HepG2 (cell line): Measurements from ENCODE around the gene BCL2L11. TPM values are rescaled to one million over a fixed set of nuclear protein-coding genes. Genes with fewer than 3 reads are reported as not detected.

Source experiments
- ATAC-seq: fragments of 200-7000 bp; cut with Tn5 transposase; 3 replicates; pipeline ENCODE4 v1.9.1; 2020; ENCODE audit warnings: mild to moderate bottlenecking, moderate library complexity
- BruUV-seq: library from RNA; stranded (reverse); fragments of 400-500 nt; replicated peaks from 2 replicates; lab custom pipeline; 2021; lab: Mats Ljungman, UMichigan
- CTCF ChIA-PET: fragments of 300-600 bp; formaldehyde crosslinking; extraction: SDS; loops from one replicate; lab custom pipeline; 2021; ENCODE audit warnings: low total read pairs, inconsistent platforms, low intra/inter-chr PET ratio; lab: Yijun Ruan, JAX
- POLR2A ChIA-PET: fragments of 350-600 bp; sonication (Branson Sonifier 250); formaldehyde crosslinking; loops from one replicate; lab custom pipeline; 2020; ENCODE audit warnings: antibody characterized with exemption, inconsistent platforms; lab: Yijun Ruan, JAX
- DNase-seq: peaks from one replicate; pipeline ENCODE4 v3.0.0-alpha.2; 2015; ENCODE audit warnings: low spot score
- FAIRE-seq: peaks from 3 replicates; lab custom pipeline; 2011; peaks lifted over from hg19 to GRCh38; lab: Jason Lieb, UNC
- H2AFZ ChIP-seq: one replicate; pipeline ENCODE4 v1.6.1; 2011; ENCODE audit warnings: low read length, inconsistent platforms
- H3K27ac ChIP-seq: fragments of 300-600 bp; 3 replicates; pipeline ENCODE4 v1.8.0; 2011; ENCODE audit warnings: mixed run types, mild to moderate bottlenecking, mixed read lengths, low read length, inconsistent platforms; ENCODE audit not compliant: insufficient read depth; ENCODE audit errors: extremely low read length
- H3K27me3 ChIP-seq, 2 experiments: fragments of 200-600 bp in 1 of 2; 2 replicates in 1 of 2; 3 replicates in 1 of 2; pipeline versions ENCODE4 v1.6.0 to v1.8.0; 2011; ENCODE audit warnings: low read length in 2 of 2, mild to moderate bottlenecking in 2 of 2, moderate library complexity in 2 of 2, inconsistent platforms in 1 of 2; ENCODE audit not compliant: insufficient read depth in 2 of 2, control insufficient read depth in 1 of 2
- H3K36me3 ChIP-seq, 2 experiments: fragments of 200-600 bp in 1 of 2; replicated peaks in 1 of 2; 2 replicates in 1 of 2; 3 replicates in 1 of 2; pipeline versions ENCODE4 v1.5.1 to v1.8.0; 2011; ENCODE audit warnings: low read length in 2 of 2, inconsistent platforms in 1 of 2; ENCODE audit not compliant: insufficient read depth in 2 of 2, control insufficient read depth in 1 of 2
- H3K4me1 ChIP-seq: 2 replicates; pipeline ENCODE4 v1.5.1; 2012; ENCODE audit warnings: low read length, inconsistent platforms; ENCODE audit not compliant: insufficient read depth
- H3K4me2 ChIP-seq: 2 replicates; pipeline ENCODE4 v1.6.0; 2011; ENCODE audit warnings: low read depth, low read length, inconsistent platforms
- H3K4me3 ChIP-seq, 3 experiments: fragments of 200-600 bp in 1 of 3; sonication (generic), shearing (Covaris generic) in 1 of 3; replicated peaks in 1 of 3; 2 replicates each; pipeline ENCODE4 v1.5.1; 2011 to 2016; ENCODE audit warnings: low read length in 3 of 3, inconsistent platforms in 2 of 3, low read depth in 2 of 3, mild to moderate bottlenecking in 2 of 3, control low read depth in 1 of 3, mixed read lengths in 1 of 3; ENCODE audit not compliant: insufficient read depth in 1 of 3
- H3K79me2 ChIP-seq: one replicate; pipeline ENCODE4 v1.6.1; 2011; ENCODE audit warnings: low read length, inconsistent platforms; ENCODE audit not compliant: insufficient read depth
- H3K9ac ChIP-seq: 2 replicates; pipeline ENCODE4 v1.6.0; 2011; ENCODE audit warnings: mild to moderate bottlenecking, low read depth, low read length, inconsistent platforms; ENCODE audit not compliant: insufficient read depth
- H3K9me3 ChIP-seq: 2 replicates; pipeline ENCODE4 v1.5.1; 2012; ENCODE audit warnings: mild to moderate bottlenecking, low read length
- H4K20me1 ChIP-seq: 2 replicates; pipeline ENCODE4 v1.6.0; 2011; ENCODE audit warnings: inconsistent platforms, mild to moderate bottlenecking, low read length, moderate library complexity; ENCODE audit not compliant: insufficient read depth
- AKNA ChIP-seq: sonication (generic); formaldehyde crosslinking; IDR thresholded peaks from 2 replicates; pipeline ENCODE4 v1.4.0; 2020; ENCODE audit warnings: missing genetic modification reagents, borderline replicate concordance
- ATF1 ChIP-seq: IDR thresholded peaks from 2 replicates; pipeline ENCODE4 v1.6.1; 2016; ENCODE audit warnings: mild to moderate bottlenecking, control low read depth
- DBP ChIP-seq: sonication (generic); formaldehyde crosslinking; IDR thresholded peaks from 2 replicates; pipeline ENCODE4 v1.4.0; 2020; ENCODE audit warnings: missing genetic modification reagents; ENCODE audit errors: not compliant biosample characterization
- MXI1 ChIP-seq: IDR thresholded peaks from 3 replicates; pipeline ENCODE4 v1.6.1; 2012; ENCODE audit warnings: low read depth, low read length, inconsistent platforms, borderline replicate concordance
- NR3C1 ChIP-seq: sonication (generic); formaldehyde crosslinking; IDR thresholded peaks from 2 replicates; pipeline ENCODE4 v1.4.0; 2020; ENCODE audit warnings: missing genetic modification reagents
- SALL1 ChIP-seq: sonication (generic); formaldehyde crosslinking; IDR thresholded peaks from 2 replicates; pipeline ENCODE4 v1.8.0; 2022; ENCODE audit warnings: mild to moderate bottlenecking, missing genetic modification reagents
- YY1 ChIP-seq: IDR thresholded peaks from 2 replicates; pipeline ENCODE4 v1.6.1; 2011; ENCODE audit warnings: low read length, low read depth, moderate library complexity, mild to moderate bottlenecking; ENCODE audit not compliant: insufficient read depth, insufficient replicate concordance
- ZFAT ChIP-seq: sonication (generic); formaldehyde crosslinking; conservative IDR thresholded peaks from 2 replicates; pipeline ENCODE4 v1.8.1; 2023; ENCODE audit warnings: missing genetic modification reagents, inconsistent platforms
- ZNF235 ChIP-seq: sonication (generic); formaldehyde crosslinking; IDR thresholded peaks from 2 replicates; pipeline ENCODE4 v1.8.1; 2023; ENCODE audit warnings: mild to moderate bottlenecking, missing genetic modification reagents, borderline replicate concordance
- ZNF333 ChIP-seq: sonication (generic); formaldehyde crosslinking; IDR thresholded peaks from 2 replicates; pipeline ENCODE4 v1.4.0; 2020; ENCODE audit warnings: mild to moderate bottlenecking, missing genetic modification reagents, borderline replicate concordance
- ZSCAN21 ChIP-seq: sonication (generic); formaldehyde crosslinking; IDR thresholded peaks from 2 replicates; pipeline ENCODE4 v1.8.0; 2022; ENCODE audit warnings: mild to moderate bottlenecking, missing genetic modification reagents, moderate library complexity, borderline replicate concordance
- WGBS: methylation state at CpG from one replicate; pipeline ENCODE4 v1.1.6; 2017; ENCODE audit warnings: low lambda C conversion rate; 5-methylcytosine and 5-hydroxymethylcytosine counted together
- in situ Hi-C: cut with HindIII; loops from 2 replicates; pipeline ENCODE4 v1.10.0; 2017; ENCODE audit warnings: low pct_unique_long_range_greater_than_20kb; ENCODE audit not compliant: extremely low pct_ligation_motif_present
- intact Hi-C: fragments of 100-400 bp; cut with micrococcal nuclease; formaldehyde crosslinking; loops from one replicate; pipeline ENCODE4 v1.10.0; 2022; ENCODE audit not compliant: unreplicated experiment
- polyA plus RNA-seq, 8 experiments: library from polyadenylated mRNA; depleted of rRNA in 3 of 8; stranded (reverse) in 7 of 8; unstranded in 1 of 8; fragments of >200 nt; fragmentation: Illumina TruSeq in 4 of 8; extraction: Trizol in 4 of 8; gene quantifications; 2 replicates each; pipeline versions ENCODE4 v1.2.1 to v1.2.3, GENCODE V29; 2011 to 2016; ENCODE audit warnings: low read depth in 4 of 8, missing spikeins in 1 of 8, mixed read lengths in 1 of 8; ENCODE audit not compliant: insufficient read depth in 1 of 8
- total RNA-seq, 5 experiments: library from RNA; depleted of rRNA; stranded (reverse); fragments of >200 nt; fragmentation: Illumina TruSeq; extraction: Trizol; gene quantifications; 2 replicates each; pipeline ENCODE4 v1.2.3, GENCODE V29; 2016; ENCODE audit warnings: low read depth in 1 of 5

Gene BCL2L11
- total and polyA plus RNA-seq, 2 of the 13 experiments (the other 11 are each of a cell fraction or from before 2014, with no cell fraction given), result 6.1 to 9.7 TPM

DNA sequence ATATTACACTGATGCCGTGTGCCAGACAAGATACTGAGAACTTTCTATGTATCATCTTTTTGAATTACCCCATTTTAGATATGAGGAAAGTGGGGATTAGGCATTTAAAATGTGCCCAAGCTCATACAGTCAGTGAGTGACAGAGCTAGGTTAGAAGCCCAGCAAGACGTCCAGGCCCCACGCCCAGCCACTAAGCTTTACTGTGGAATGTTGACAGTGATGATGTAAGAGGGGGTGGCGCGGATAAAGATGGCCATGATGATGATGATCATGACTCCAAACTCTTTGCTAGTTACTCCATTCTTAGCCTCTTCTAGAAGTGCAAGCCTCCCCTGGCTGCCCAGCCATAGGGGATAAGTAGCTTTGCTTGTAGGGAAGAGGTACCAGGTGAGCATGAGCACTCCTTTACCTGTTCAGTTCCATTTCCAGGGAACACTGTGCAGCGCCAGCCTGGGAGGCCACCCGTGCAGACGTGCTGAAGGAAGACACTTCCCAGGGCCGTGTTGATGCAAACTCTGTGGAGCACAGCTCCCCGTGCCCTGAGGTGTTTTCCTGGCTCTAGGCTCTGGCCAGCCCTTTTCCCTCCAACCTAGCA is 65.5 kb downstream of the BCL2L11 start (continued):
- TF ChIP-seq NR3C1 (no peak), YY1 (no peak), ZFAT (no peak), SALL1 (CRISPR knock-in tag) (no peak), MXI1 (no peak), ZNF333 (no peak), AKNA (CRISPR knock-in tag) (no peak), ZSCAN21 (CRISPR knock-in tag) (no peak)
- TF ChIP-seq, all 625 proteins: peak for 0

DNA sequence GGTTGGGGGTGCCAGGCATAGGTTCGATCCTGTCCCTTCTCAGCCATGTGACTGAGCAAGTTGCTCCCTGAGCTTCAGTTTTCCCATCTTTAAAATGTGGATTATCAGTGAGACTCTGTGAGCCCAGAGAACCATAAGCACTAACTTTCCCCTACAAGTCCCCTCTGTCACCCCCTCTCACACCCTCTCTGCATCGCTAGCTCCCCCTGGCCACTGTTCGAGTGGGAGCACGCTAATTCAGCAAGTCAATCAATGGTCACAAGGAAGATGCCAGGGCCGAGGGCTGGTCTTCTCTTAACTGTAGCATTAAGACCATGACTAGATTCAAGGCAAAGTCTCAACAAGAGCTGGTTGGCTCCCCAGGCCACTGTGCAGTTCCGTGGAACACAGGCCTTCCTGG is 66.2 kb downstream of the BCL2L11 start:
- POLR2A ChIA-PET, result interaction anchor here (1.9 kb wide), 1 partner anchor 67 kb away, joined by 10 read pairs; the partner anchor contains the start of gene BCL2L11
- no TSS peak for BruUV-seq
- no peak for DNase-seq

More for the DNA sequence above, 66.2 kb downstream of the BCL2L11 start:
- no peak overlapping the region for H3K4me2 ChIP-seq
- H3K9me3 ChIP-seq, result no peaks in the 10 kb centered on the region
- no peak for TF ChIP-seq ATF1 (CRISPR knock-in tag)
- no peak for TF ChIP-seq ZNF235 (CRISPR knock-in tag)
- TF ChIP-seq DBP (CRISPR knock-in tag), result no peak
- no peak overlapping the region for H3K9ac ChIP-seq
- H3K4me1 ChIP-seq, result peaks cover 26% of the 10 kb centered on the region
- intact Hi-C loops (no loop called here), in situ Hi-C loops (no loop called here)
- H3K79me2 ChIP-seq, result no peaks in the 10 kb centered on the region
- H3K27ac ChIP-seq, result no peak overlapping the region
- H3K4me3 ChIP-seq, result no peak overlapping the region
- H3K27me3 ChIP-seq, result no peaks in the 10 kb centered on the region; a peak in 1 of 5 replicates
- CTCF ChIA-PET, result no interaction called here
- no peak for FAIRE-seq
- 86% methylated on average over 6 of the region's 6 CpGs for WGBS
- no peaks in the 10 kb centered on the region for H4K20me1 ChIP-seq
- ATAC-seq, result no peak
- no peaks in the 10 kb centered on the region for H3K36me3 ChIP-seq
- H2AFZ ChIP-seq, result no peak overlapping the region
